K562 (cell line): Measurements from ENCODE around the gene NRG3. TPM values are rescaled to one million over a fixed set of nuclear protein-coding genes. Genes with fewer than 3 reads are reported as not detected.

Experiments used
- ATAC-seq: fragments of 200-7000 bp; cut with Tn5 transposase; 3 replicates; pipeline ENCODE4 v1.9.1; 2020; ENCODE audit warnings: moderate library complexity
- BruUV-seq: library from RNA; stranded (reverse); fragments of 400-500 nt; replicated peaks from 2 replicates; lab custom pipeline; 2021; lab: Mats Ljungman, UMichigan
- CTCF ChIA-PET: fragments of 300-600 bp; formaldehyde crosslinking; extraction: SDS; loops from one replicate; lab custom pipeline; 2021; ENCODE audit warnings: low intra/inter-chr PET ratio; lab: Yijun Ruan, JAX
- POLR2A ChIA-PET: fragments of 300-600, 350-650 bp; sonication (Branson Sonifier 250); formaldehyde crosslinking; extraction: SDS; loops from one replicate; lab custom pipeline; 2021; ENCODE audit warnings: antibody characterized with exemption, inconsistent platforms; lab: Yijun Ruan, JAX
- DNase-seq, 4 experiments: peaks; one replicate each; pipeline versions ENCODE4 v3.0.0 to v3.0.0-alpha.2; 2011 to 2018; ENCODE audit warnings: low spot score in 3 of 4, mixed read lengths in 3 of 4; ENCODE audit errors: extremely low read depth in 1 of 4
- FAIRE-seq: peaks from 2 replicates; lab custom pipeline; 2011; peaks lifted over from hg19 to GRCh38; lab: Jason Lieb, UNC
- H2AFZ ChIP-seq: 2 replicates; pipeline ENCODE4 v1.6.0; 2011; ENCODE audit warnings: low read depth, low read length, control low read depth, inconsistent platforms
- H3K27ac ChIP-seq: fragments of 200-600 bp; 3 replicates; pipeline ENCODE4 v1.8.0; 2011; ENCODE audit warnings: low read depth, mild to moderate bottlenecking, control low read depth, inconsistent platforms, low read length, moderate library complexity, mixed read lengths; ENCODE audit errors: extremely low read depth
- H3K27me3 ChIP-seq, 2 experiments: fragments of 300-600 bp in 1 of 2; 2 replicates in 1 of 2; 3 replicates in 1 of 2; pipeline versions ENCODE4 v1.6.0 to v1.8.0; 2011; ENCODE audit warnings: inconsistent platforms in 2 of 2, low read length in 2 of 2, mild to moderate bottlenecking in 1 of 2, mixed read lengths in 1 of 2, moderate library complexity in 1 of 2; ENCODE audit not compliant: control insufficient read depth in 2 of 2, insufficient read depth in 2 of 2
- H3K36me3 ChIP-seq: fragments of 300-600 bp; 3 replicates; pipeline ENCODE4 v1.8.0; 2011; ENCODE audit warnings: mild to moderate bottlenecking, low read length, inconsistent platforms; ENCODE audit not compliant: control insufficient read depth, insufficient read depth
- H3K4me1 ChIP-seq, 2 experiments: fragments of 200-600 bp in 1 of 2; replicated peaks in 1 of 2; 2 replicates in 1 of 2; 3 replicates in 1 of 2; pipeline versions ENCODE4 v1.5.1 to v1.8.0; 2011; ENCODE audit warnings: inconsistent platforms in 2 of 2, low read length in 2 of 2, mild to moderate bottlenecking in 1 of 2, mixed read lengths in 1 of 2, moderate library complexity in 1 of 2; ENCODE audit not compliant: control insufficient read depth in 2 of 2, insufficient read depth in 2 of 2
- H3K4me2 ChIP-seq: 2 replicates; pipeline ENCODE4 v1.6.1; 2011; ENCODE audit warnings: low read length, control low read depth, inconsistent platforms, mixed read lengths; ENCODE audit not compliant: insufficient read depth
- H3K4me3 ChIP-seq: fragments of 200-600 bp; sonication (generic), shearing (Covaris generic); 2 replicates; pipeline ENCODE4 v1.5.1; 2016; ENCODE audit warnings: control low read depth, inconsistent platforms
- H3K79me2 ChIP-seq: fragments of 200-600 bp; 3 replicates; pipeline ENCODE4 v1.8.0; 2011; ENCODE audit warnings: low read length, inconsistent platforms; ENCODE audit not compliant: control insufficient read depth, insufficient read depth
- H3K9ac ChIP-seq, 2 experiments: 2 replicates each; pipeline versions ENCODE4 v1.6.0 to v1.6.1; 2011; ENCODE audit warnings: low read depth in 2 of 2, low read length in 2 of 2, control low read depth in 1 of 2, inconsistent platforms in 1 of 2, mild to moderate bottlenecking in 1 of 2, mixed read lengths in 1 of 2; ENCODE audit not compliant: insufficient read depth in 1 of 2
- H3K9me1 ChIP-seq: one replicate; pipeline ENCODE4 v1.6.0; 2011; ENCODE audit warnings: inconsistent platforms, mild to moderate bottlenecking, low read length, moderate library complexity; ENCODE audit not compliant: control insufficient read depth, insufficient read depth
- H3K9me3 ChIP-seq: replicated peaks from 2 replicates; pipeline ENCODE4 v1.5.1; 2011; ENCODE audit warnings: low read depth, low read length, inconsistent platforms; ENCODE audit not compliant: control insufficient read depth, insufficient read depth
- H4K20me1 ChIP-seq: replicated peaks from 2 replicates; pipeline ENCODE4 v1.6.1; 2011; ENCODE audit warnings: low read length, inconsistent platforms, mixed read lengths; ENCODE audit not compliant: control insufficient read depth, insufficient read depth
- FUS ChIP-seq: fragments of 200-400 bp; formaldehyde crosslinking; optimal IDR thresholded peaks from 2 replicates; pipeline ENCODE3; 2017; ENCODE audit warnings: low read depth, low read length
- GABPA ChIP-seq: fragments of 200-800 bp; sonication (Bioruptor generic); conservative IDR thresholded peaks from 2 replicates; pipeline ENCODE4 v1.6.1; 2016; ENCODE audit warnings: low read depth, missing genetic modification characterization, missing compliant biosample characterization
- HNRNPLL ChIP-seq: fragments of 200-400 bp; formaldehyde crosslinking; IDR thresholded peaks from 2 replicates; pipeline ENCODE4 v1.6.1; 2017; ENCODE audit warnings: low read length, low read depth, mild to moderate bottlenecking; ENCODE audit not compliant: poor library complexity, severe bottlenecking
- NR2C2 ChIP-seq, 2 experiments: fragments of 200-800 bp in 1 of 2; sonication (Bioruptor generic) in 1 of 2; sonication (generic) in 1 of 2; formaldehyde crosslinking in 1 of 2; IDR thresholded peaks; 2 replicates each; pipeline versions ENCODE4 v1.6.1 to v1.8.0; 2016 to 2022; ENCODE audit warnings: mild to moderate bottlenecking in 1 of 2, missing compliant biosample characterization in 1 of 2, missing genetic modification characterization in 1 of 2, missing genetic modification reagents in 1 of 2
- OTX1 ChIP-seq: fragments of 450-650 bp; formaldehyde crosslinking; IDR thresholded peaks from 2 replicates; pipeline ENCODE4 v1.4.0; 2022; ENCODE audit warnings: mild to moderate bottlenecking
- ZMIZ1 ChIP-seq, 2 experiments: fragments of 150-350 bp in 1 of 2; IDR thresholded peaks; 2 replicates each; pipeline ENCODE4 v1.6.1; 2012 to 2016; ENCODE audit warnings: low read depth in 2 of 2, low read length in 2 of 2, mild to moderate bottlenecking in 1 of 2, moderate library complexity in 1 of 2
- ZNF24 ChIP-seq: fragments of 450-650 bp; IDR thresholded peaks from 2 replicates; pipeline ENCODE4 v1.6.1; 2016
- WGBS: fragments of 100-300 bp; shearing (Covaris generic); methylation state at CpG from one replicate; pipeline ENCODE4 v1.1.6; 2016; ENCODE audit warnings: low coverage, mixed read lengths; ENCODE audit not compliant: insufficient coverage; ENCODE audit errors: missing lambda C conversion rate; 5-methylcytosine and 5-hydroxymethylcytosine counted together
- in situ Hi-C: fragments of 300-500 bp; cut with MboI; formaldehyde crosslinking; loops from 4 replicates; pipeline ENCODE4 v1.15.0; 2018; ENCODE audit warnings: inconsistent platforms, mixed read lengths
- intact Hi-C: fragments of 100-400 bp; cut with micrococcal nuclease; formaldehyde crosslinking; loops from 2 replicates; pipeline ENCODE4 v1.14.2; 2022
- polyA plus RNA-seq, 8 experiments: library from polyadenylated mRNA; depleted of rRNA in 4 of 8; stranded (reverse) in 5 of 8; unstranded in 3 of 8; fragments of >200 nt; fragmentation: Nextera tagmentation in 2 of 8; fragmentation: Illumina TruSeq in 1 of 8; extraction: Ambion mirVana in 2 of 8; extraction: Trizol in 1 of 8; gene quantifications; 2 replicates each; pipeline versions ENCODE4 v1.2.1 to v1.2.3, GENCODE V29; 2011 to 2014; ENCODE audit warnings: inconsistent platforms in 1 of 8, missing spikeins in 1 of 8
- total RNA-seq, 7 experiments: library from RNA; depleted of rRNA in 6 of 7; stranded (reverse); fragments of >200 nt in 6 of 7; fragmentation: Illumina TruSeq in 2 of 7; extraction: Trizol in 2 of 7; gene quantifications; 2 replicates each; pipeline versions ENCODE4 v1.2.1 to v1.2.3, GENCODE V29; 2011 to 2021; ENCODE audit warnings: low replicate concordance in 1 of 7
- TF ChIP-seq, protein P1 (sequence below): sonication (generic); formaldehyde crosslinking; IDR thresholded peaks from 2 replicates; pipeline ENCODE4 v1.8.0; 2022; ENCODE audit warnings: missing genetic modification reagents, mild to moderate bottlenecking, moderate library complexity, borderline replicate concordance
- TF ChIP-seq, protein P2 (sequence below): sonication (generic); formaldehyde crosslinking; IDR thresholded peaks from 2 replicates; pipeline ENCODE4 v1.8.0; 2023; ENCODE audit warnings: missing genetic modification reagents, mild to moderate bottlenecking, borderline replicate concordance

NRG3 gene
- total and polyA plus RNA-seq, 9 of the 15 experiments (the other 6 are each of a cell fraction or from before 2014, with no cell fraction given) = not detected

DNA sequence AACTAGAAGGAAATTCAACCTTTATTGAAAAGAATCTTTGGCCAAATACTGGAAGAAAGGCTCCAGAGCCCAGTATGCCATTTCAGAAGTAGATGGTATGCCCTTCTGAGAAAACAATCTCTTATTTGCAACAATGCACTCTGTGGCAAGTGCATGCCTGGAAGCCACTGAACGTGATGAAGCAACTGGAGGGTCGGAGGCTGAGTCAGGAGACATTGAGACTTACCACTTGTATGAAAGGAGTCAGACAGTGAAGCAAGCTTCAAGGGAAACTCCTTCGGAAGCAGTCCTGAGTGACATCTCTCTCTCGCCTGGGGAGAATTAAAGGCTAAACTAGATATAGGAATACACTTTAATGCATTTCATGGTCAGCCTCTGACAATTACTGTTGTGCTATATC is 353.7 kb downstream of the NRG3 start:
- ChIA-PET CTCF (no interaction called here), POLR2A (no interaction called here)
- no peak overlapping the region for H3K4me2 ChIP-seq
- no peaks in the 10 kb centered on the region for H3K9me3 ChIP-seq
- no peaks in the 10 kb centered on the region for H3K9me1 ChIP-seq
- DNase-seq (no peak), FAIRE-seq (no peak), ATAC-seq (no peak)
- no TSS peak for BruUV-seq
- no peaks in the 10 kb centered on the region for H3K79me2 ChIP-seq
- no peaks in the 10 kb centered on the region for H3K36me3 ChIP-seq
- in situ Hi-C loops (no loop called here), intact Hi-C loops (no loop called here)
- H4K20me1 ChIP-seq = no peaks in the 10 kb centered on the region
- H3K27ac ChIP-seq = no peak overlapping the region
- H3K4me1 ChIP-seq = no peaks in the 10 kb centered on the region
- no peak overlapping the region for H2AFZ ChIP-seq
- no peak overlapping the region for H3K9ac ChIP-seq
- H3K4me3 ChIP-seq = no peak overlapping the region
- WGBS = 3% methylated on average over 4 of the region's 4 CpGs
- H3K27me3 ChIP-seq = no peaks in the 10 kb centered on the region
- TF ChIP-seq ZMIZ1 (IDR thresholded peaks at IDR 0.05; ENCODE audit: low read depth in 2 of 2, low read length in 2 of 2) (no peak), FUS (no peak), OTX1 (no peak), GABPA (no peak), ZNF24 (no peak), HNRNPLL (no peak), NR2C2 (CRISPR knock-in tag; IDR thresholded peaks at IDR 0.05) (no peak), NR2C2 (tag; IDR thresholded peaks at IDR 0.05) (no peak)
- TF ChIP-seq, protein P1, sequence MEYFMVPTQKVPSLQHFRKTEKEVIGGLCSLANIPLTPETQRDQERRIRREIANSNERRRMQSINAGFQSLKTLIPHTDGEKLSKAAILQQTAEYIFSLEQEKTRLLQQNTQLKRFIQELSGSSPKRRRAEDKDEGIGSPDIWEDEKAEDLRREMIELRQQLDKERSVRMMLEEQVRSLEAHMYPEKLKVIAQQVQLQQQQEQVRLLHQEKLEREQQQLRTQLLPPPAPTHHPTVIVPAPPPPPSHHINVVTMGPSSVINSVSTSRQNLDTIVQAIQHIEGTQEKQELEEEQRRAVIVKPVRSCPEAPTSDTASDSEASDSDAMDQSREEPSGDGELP (CRISPR knock-in tag) = no peak
- TF ChIP-seq, protein P2, sequence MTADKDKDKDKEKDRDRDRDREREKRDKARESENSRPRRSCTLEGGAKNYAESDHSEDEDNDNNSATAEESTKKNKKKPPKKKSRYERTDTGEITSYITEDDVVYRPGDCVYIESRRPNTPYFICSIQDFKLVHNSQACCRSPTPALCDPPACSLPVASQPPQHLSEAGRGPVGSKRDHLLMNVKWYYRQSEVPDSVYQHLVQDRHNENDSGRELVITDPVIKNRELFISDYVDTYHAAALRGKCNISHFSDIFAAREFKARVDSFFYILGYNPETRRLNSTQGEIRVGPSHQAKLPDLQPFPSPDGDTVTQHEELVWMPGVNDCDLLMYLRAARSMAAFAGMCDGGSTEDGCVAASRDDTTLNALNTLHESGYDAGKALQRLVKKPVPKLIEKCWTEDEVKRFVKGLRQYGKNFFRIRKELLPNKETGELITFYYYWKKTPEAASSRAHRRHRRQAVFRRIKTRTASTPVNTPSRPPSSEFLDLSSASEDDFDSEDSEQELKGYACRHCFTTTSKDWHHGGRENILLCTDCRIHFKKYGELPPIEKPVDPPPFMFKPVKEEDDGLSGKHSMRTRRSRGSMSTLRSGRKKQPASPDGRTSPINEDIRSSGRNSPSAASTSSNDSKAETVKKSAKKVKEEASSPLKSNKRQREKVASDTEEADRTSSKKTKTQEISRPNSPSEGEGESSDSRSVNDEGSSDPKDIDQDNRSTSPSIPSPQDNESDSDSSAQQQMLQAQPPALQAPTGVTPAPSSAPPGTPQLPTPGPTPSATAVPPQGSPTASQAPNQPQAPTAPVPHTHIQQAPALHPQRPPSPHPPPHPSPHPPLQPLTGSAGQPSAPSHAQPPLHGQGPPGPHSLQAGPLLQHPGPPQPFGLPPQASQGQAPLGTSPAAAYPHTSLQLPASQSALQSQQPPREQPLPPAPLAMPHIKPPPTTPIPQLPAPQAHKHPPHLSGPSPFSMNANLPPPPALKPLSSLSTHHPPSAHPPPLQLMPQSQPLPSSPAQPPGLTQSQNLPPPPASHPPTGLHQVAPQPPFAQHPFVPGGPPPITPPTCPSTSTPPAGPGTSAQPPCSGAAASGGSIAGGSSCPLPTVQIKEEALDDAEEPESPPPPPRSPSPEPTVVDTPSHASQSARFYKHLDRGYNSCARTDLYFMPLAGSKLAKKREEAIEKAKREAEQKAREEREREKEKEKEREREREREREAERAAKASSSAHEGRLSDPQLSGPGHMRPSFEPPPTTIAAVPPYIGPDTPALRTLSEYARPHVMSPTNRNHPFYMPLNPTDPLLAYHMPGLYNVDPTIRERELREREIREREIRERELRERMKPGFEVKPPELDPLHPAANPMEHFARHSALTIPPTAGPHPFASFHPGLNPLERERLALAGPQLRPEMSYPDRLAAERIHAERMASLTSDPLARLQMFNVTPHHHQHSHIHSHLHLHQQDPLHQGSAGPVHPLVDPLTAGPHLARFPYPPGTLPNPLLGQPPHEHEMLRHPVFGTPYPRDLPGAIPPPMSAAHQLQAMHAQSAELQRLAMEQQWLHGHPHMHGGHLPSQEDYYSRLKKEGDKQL (CRISPR knock-in tag) = no peak
